DND-41 (cell line): ENCODE data around the gene FAM217B.

Experiments
- ATAC-seq: fragments of 200-7000 bp; cut with Tn5 transposase; 3 replicates; pipeline ENCODE4 v1.9.1; 2021; ENCODE audit warnings: low read depth; ENCODE audit not compliant: insufficient read depth
- DNase-seq: peaks from one replicate; pipeline ENCODE4 v3.0.0-alpha.2; 2020
- H2AFZ ChIP-seq: 2 replicates; pipeline ENCODE4 v1.6.0; 2012; ENCODE audit warnings: low read depth, low read length
- H3K27ac ChIP-seq: 2 replicates; pipeline ENCODE4 v1.5.1; 2012; ENCODE audit warnings: low read length, inconsistent platforms
- H3K27me3 ChIP-seq: fragments of 200-600 bp; sonication (generic); 2 replicates; pipeline ENCODE4 v1.6.0; 2012; ENCODE audit warnings: low read length, mild to moderate bottlenecking, inconsistent platforms; ENCODE audit not compliant: insufficient read depth, poor library complexity
- H3K36me3 ChIP-seq: 2 replicates; pipeline ENCODE4 v1.5.1; 2012; ENCODE audit warnings: low read length, inconsistent platforms; ENCODE audit not compliant: insufficient read depth
- H3K4me1 ChIP-seq: 2 replicates; pipeline ENCODE4 v1.5.1; 2012; ENCODE audit warnings: mild to moderate bottlenecking, low read length; ENCODE audit not compliant: insufficient read depth
- H3K4me2 ChIP-seq: 2 replicates; pipeline ENCODE4 v1.6.0; 2012; ENCODE audit warnings: mild to moderate bottlenecking, moderate library complexity, low read length, inconsistent platforms; ENCODE audit not compliant: insufficient read depth
- H3K4me3 ChIP-seq, 2 experiments: fragments of 200-600 bp in 1 of 2; shearing (Covaris generic) in 1 of 2; 2 replicates each; pipeline ENCODE4 v1.5.1; 2012 to 2016; ENCODE audit warnings: inconsistent platforms in 2 of 2, low read length in 2 of 2, mild to moderate bottlenecking in 2 of 2, low read depth in 1 of 2, moderate library complexity in 1 of 2
- H3K79me2 ChIP-seq: 2 replicates; pipeline ENCODE4 v1.6.0; 2012; ENCODE audit warnings: low read length, inconsistent platforms; ENCODE audit not compliant: insufficient read depth
- H3K9ac ChIP-seq: 2 replicates; pipeline ENCODE4 v1.6.0; 2012; ENCODE audit warnings: low read depth, mild to moderate bottlenecking, inconsistent platforms, low read length, moderate library complexity
- H3K9me3 ChIP-seq: 2 replicates; pipeline ENCODE4 v1.5.1; 2012; ENCODE audit warnings: low read length, moderate library complexity, mild to moderate bottlenecking, inconsistent platforms; ENCODE audit not compliant: insufficient read depth, severe bottlenecking
- H4K20me1 ChIP-seq: 2 replicates; pipeline ENCODE4 v1.6.0; 2012; ENCODE audit warnings: low read length; ENCODE audit not compliant: insufficient read depth
- EZH2 ChIP-seq: IDR thresholded peaks from 3 replicates; pipeline ENCODE4 v1.6.1; 2012; ENCODE audit warnings: borderline replicate concordance, low read depth, mild to moderate bottlenecking, moderate library complexity, low read length, inconsistent platforms; ENCODE audit not compliant: severe bottlenecking
- TF ChIP-seq, protein P1 (sequence below): IDR thresholded peaks from 2 replicates; pipeline ENCODE4 v1.5.1; 2012; ENCODE audit warnings: borderline replicate concordance, low read length, moderate library complexity, mild to moderate bottlenecking; ENCODE audit not compliant: poor library complexity, severe bottlenecking; ENCODE audit errors: extremely low read depth

Gene FAM217B, protein sequence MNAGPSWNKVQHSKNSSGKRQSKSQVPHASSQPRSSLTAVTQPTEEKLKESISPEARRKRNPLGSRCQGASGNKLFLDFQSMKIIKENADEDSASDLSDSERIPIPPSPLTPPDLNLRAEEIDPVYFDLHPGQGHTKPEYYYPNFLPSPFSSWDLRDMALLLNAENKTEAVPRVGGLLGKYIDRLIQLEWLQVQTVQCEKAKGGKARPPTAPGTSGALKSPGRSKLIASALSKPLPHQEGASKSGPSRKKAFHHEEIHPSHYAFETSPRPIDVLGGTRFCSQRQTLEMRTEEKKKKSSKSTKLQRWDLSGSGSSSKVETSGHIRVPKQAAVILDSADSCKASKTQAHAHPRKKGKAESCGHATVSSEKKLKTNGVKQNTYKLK

DNA sequence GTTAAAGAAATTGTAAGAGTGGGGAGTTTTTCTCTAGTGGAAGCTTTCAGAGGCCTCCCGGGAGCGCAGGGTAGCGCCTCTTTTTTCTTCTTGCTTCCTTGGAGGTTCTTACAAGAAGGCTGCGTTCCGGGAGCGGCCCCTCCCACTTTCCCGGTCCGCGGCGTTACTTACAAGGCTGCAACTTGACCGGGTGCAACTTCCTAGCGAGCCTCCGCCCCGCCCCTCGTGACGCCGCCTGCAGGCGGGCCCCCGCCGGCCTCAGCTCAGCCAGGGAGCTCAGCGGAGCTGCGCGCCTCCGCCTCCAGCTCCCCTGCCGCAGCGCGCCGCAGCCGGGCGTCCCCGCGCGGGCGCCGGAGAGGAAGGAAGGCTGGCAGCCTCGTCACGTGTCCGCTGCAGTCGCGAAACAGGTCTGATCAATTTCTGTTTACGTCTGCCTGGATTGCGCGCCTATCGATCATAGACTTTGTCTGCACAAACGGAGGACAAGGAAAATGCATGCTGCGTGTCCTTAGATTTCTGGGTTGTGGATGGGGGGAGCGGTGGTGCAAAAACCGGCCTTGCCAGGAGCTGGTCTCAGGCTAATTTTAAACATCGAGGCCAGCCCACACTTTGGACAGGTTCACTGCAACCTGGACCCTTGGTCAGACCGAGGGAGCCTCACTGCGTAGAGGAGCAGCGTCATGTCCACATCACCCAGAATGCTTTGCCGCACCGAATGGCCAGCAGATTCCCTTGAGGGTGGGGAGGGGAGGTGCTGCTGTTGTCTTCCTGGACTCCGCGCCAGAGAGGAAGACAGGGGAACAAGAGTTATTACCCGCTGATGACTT, at the start of gene FAM217B, which contains the start of gene PPP1R3D:
Gene FAM217B (plus strand): TSS at position 261 of the 827 bp plus-strand sequence. CDS start 3,555 bp downstream, outside the sequence.
Gene PPP1R3D (minus strand): TSS at position 177 of the 827 bp plus-strand sequence. CDS start 374 bp downstream, outside the sequence.
- H2AFZ ChIP-seq = peak within 1 kb of the TSS; percentile 98
- peak within 1 kb of the TSS; percentile 68 for H3K4me2 ChIP-seq
- peaks cover 32% of the 10 kb centered on the region for H3K36me3 ChIP-seq
- no peaks in the 10 kb centered on the region for H4K20me1 ChIP-seq
- H3K4me3 ChIP-seq = peak within 1 kb of the TSS; percentile 31 to 71
- TF ChIP-seq, protein P1, sequence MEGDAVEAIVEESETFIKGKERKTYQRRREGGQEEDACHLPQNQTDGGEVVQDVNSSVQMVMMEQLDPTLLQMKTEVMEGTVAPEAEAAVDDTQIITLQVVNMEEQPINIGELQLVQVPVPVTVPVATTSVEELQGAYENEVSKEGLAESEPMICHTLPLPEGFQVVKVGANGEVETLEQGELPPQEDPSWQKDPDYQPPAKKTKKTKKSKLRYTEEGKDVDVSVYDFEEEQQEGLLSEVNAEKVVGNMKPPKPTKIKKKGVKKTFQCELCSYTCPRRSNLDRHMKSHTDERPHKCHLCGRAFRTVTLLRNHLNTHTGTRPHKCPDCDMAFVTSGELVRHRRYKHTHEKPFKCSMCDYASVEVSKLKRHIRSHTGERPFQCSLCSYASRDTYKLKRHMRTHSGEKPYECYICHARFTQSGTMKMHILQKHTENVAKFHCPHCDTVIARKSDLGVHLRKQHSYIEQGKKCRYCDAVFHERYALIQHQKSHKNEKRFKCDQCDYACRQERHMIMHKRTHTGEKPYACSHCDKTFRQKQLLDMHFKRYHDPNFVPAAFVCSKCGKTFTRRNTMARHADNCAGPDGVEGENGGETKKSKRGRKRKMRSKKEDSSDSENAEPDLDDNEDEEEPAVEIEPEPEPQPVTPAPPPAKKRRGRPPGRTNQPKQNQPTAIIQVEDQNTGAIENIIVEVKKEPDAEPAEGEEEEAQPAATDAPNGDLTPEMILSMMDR = peak; percentile 44
- no peak for TF ChIP-seq EZH2
- H3K4me1 ChIP-seq = peaks cover 25% of the 10 kb centered on the region
- no peaks in the 10 kb centered on the region for H3K27me3 ChIP-seq
- peak within 1 kb of the TSS; percentile 73 for H3K9ac ChIP-seq
- H3K9me3 ChIP-seq = no peaks in the 10 kb centered on the region
- H3K27ac ChIP-seq = peak within 1 kb of the TSS; percentile 89
- H3K79me2 ChIP-seq = peaks cover 19% of the 10 kb centered on the region
- ATAC-seq (peak; percentile 96), DNase-seq (peak; percentile 93)

DNA sequence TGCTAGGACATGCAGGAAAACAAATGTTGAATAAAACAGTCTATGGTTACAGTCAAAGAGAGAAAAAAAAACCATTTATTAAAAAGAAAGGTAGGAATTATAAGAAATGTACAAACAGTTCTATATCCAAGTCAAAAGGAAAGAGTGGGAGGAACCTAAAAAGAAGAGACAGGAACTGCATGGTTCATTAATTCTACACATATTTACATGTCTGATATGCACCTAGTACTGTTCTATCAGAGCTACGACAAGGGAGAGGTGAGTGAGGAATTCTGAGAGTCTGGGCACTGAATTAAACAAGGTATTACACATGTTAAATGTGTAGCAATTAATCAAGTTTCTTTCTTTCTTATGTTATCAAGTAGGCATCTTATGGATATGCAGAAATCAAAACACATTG, 48.6 kb upstream of the FAM217B start:
- no peak for DNase-seq
- Histone ChIP-seq H4K20me1 (no peaks in the 10 kb centered on the region; the same call in 1 of the 2 replicates), H3K4me2 (no peak overlapping the region)

DNA sequence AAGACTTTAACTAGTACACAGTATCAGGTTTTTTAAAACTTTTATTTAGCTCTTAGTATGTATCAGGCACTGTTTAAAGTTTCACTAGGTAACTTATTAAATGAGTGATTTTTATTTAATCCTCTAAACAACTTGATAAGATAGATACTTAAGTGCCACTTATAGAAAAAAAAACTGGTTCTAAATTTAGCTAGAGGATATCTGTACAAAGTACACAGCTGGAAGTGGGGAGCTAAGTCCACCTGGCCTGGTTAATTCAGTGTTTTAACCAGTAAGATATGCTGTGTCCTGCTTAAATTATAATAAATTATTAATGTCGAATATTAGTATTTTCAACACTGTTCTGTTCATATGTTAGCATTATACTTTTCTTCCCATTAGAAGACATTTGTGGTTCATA, 44.3 kb upstream of the FAM217B start:
- Histone ChIP-seq H4K20me1 (no peaks in the 10 kb centered on the region; the same call in 1 of the 2 replicates), H3K4me1 (no peaks in the 10 kb centered on the region), H3K79me2 (no peaks in the 10 kb centered on the region), H2AFZ (no peak overlapping the region), H3K9ac (no peak overlapping the region), H3K4me2 (no peak overlapping the region), H3K9me3 (no peaks in the 10 kb centered on the region), H3K4me3 (no peak overlapping the region), H3K36me3 (no peaks in the 10 kb centered on the region), H3K27me3 (peaks cover 54% of the 10 kb centered on the region), H3K27ac (no peak overlapping the region)
- DNase-seq = no peak
- TF ChIP-seq EZH2 = no peak
- TF ChIP-seq, protein P1 = no peak
- no peak for ATAC-seq

More for the DNA sequence above, 48.6 kb upstream of the FAM217B start:
- H3K36me3 ChIP-seq = no peaks in the 10 kb centered on the region
- H3K9me3 ChIP-seq = no peaks in the 10 kb centered on the region
- no peaks in the 10 kb centered on the region for H3K79me2 ChIP-seq
- H2AFZ ChIP-seq = no peak overlapping the region
- H3K4me3 ChIP-seq = no peak overlapping the region
- TF ChIP-seq, protein P1 = no peak
- no peak for TF ChIP-seq EZH2
- H3K27me3 ChIP-seq = peaks cover 55% of the 10 kb centered on the region
- H3K4me1 ChIP-seq = no peaks in the 10 kb centered on the region
- H3K27ac ChIP-seq = no peak overlapping the region
- ATAC-seq = no peak
- no peak overlapping the region for H3K9ac ChIP-seq
